Heart right ventricle (tissue), 16 donors: Measurements from ENCODE around the gene FLACC1. TPM values are rescaled to one million over a fixed set of nuclear protein-coding genes. Genes with fewer than 3 reads are reported as not detected.

Experiments
- ATAC-seq, 8 donors: fragments of 200-7000 bp; cut with Tn5 transposase; one replicate each; pipeline ENCODE4 v1.9.1; 2020; ENCODE audit warnings: mild to moderate bottlenecking in 8 of 8, moderate library complexity in 8 of 8, moderate number of reproducible peaks in 1 of 8
- DNase-seq, 2 donors: peaks; one replicate each; pipeline ENCODE4 v3.0.0-alpha.2; 2020
- H3K27ac ChIP-seq, 10 donors: fragments of 200-600 bp; sonication (generic) in 2 of 10; one replicate each; pipeline versions ENCODE4 v1.5.0 to v1.8.0; 2020 to 2022; ENCODE audit warnings: mild to moderate bottlenecking in 3 of 10
- H3K27me3 ChIP-seq, 7 donors: fragments of 200-600 bp; one replicate each; pipeline ENCODE4 v1.8.0; 2021 to 2022; ENCODE audit warnings: mild to moderate bottlenecking in 2 of 7
- H3K36me3 ChIP-seq, 9 donors: fragments of 200-600 bp; sonication (generic) in 1 of 9; one replicate each; pipeline versions ENCODE4 v1.5.0 to v1.8.0; 2020 to 2022; ENCODE audit warnings: mild to moderate bottlenecking in 2 of 9
- H3K4me1 ChIP-seq, 9 donors: fragments of 200-600 bp; sonication (generic) in 1 of 9; one replicate each; pipeline versions ENCODE4 v1.5.0 to v1.8.0; 2020 to 2022; ENCODE audit warnings: mild to moderate bottlenecking in 4 of 9
- H3K4me3 ChIP-seq, 10 donors: fragments of 200-600 bp; sonication (generic) in 2 of 10; one replicate each; pipeline versions ENCODE4 v1.5.0 to v1.8.0; 2020 to 2022; ENCODE audit warnings: mild to moderate bottlenecking in 7 of 10, moderate library complexity in 2 of 10
- H3K9me3 ChIP-seq, 11 donors: fragments of 200-600 bp in 10 of 11; sonication (generic) in 2 of 11; one replicate each; pipeline versions ENCODE4 v1.5.0 to v1.8.0; 2013 to 2022; ENCODE audit warnings: mild to moderate bottlenecking in 2 of 11, control low read depth in 1 of 11, moderate library complexity in 1 of 11
- WGBS, 2 donors: extraction: QIAGEN DNeasy Blood & Tissue Kit; methylation state at CpG; one replicate each; pipeline ENCODE4 v1.1.7; 2013; ENCODE audit warnings: inconsistent platforms in 1 of 2; 5-methylcytosine and 5-hydroxymethylcytosine counted together
- intact Hi-C, 10 donors: fragments of 100-400 bp; cut with DNase I; formaldehyde crosslinking; loops; one replicate each; pipeline versions ENCODE4 v1.11.1 to v1.14.2; 2022
- polyA plus RNA-seq, 2 donors: library from polyadenylated mRNA; stranded (reverse); fragments of 200-250 nt; gene quantifications; one replicate each; pipeline ENCODE4 v1.2.3, GENCODE V29; 2013
- total RNA-seq, 10 donors: library from RNA; stranded (reverse); fragmentation: NEBNext Ultra II Directional in 3 of 10; extraction: Animal tissue kit (Norgen Biotek cat#: 25700) in 3 of 10; gene quantifications; one replicate each; pipeline versions ENCODE4 v1.2.1 to v1.2.4, GENCODE V29; 2021 to 2023
- TF ChIP-seq, protein P1 (sequence below), 9 donors: fragments of 200-600 bp; sonication (generic) in 2 of 9; IDR thresholded peaks; one replicate each; pipeline versions ENCODE4 v1.5.0 to v1.8.0; 2021 to 2022; ENCODE audit warnings: antibody characterized with exemption in 9 of 9, mild to moderate bottlenecking in 5 of 9, moderate library complexity in 1 of 9
- donor health status: Arrhythmogenic right ventricular cardiomyopathy.
- donor health status: ischemic (EF 13 %, LVEDD 7.1; RV severe dilation, severe dysfunction).
- donor health status: healthy with polysubstance abuse.
- donor health status: DM: no; HTN: yes; CAD: no.
- donor health status: DM: no; HTN: no; CAD: no.
- donor health status: ischemic (EF 25% LVEDD 6.9; RV normal size, moderate dysfunction).
- donor health status: ischemic (EF 25% LVEDD 5.7; RV mildly dilated, moderate dysfunction).
- donor health status: healthy.
- donor health status: DM: yes; HTN: yes; CAD: no.
- donor health status: Ischemic cardiomyopathy.
- donor health status: ischemic (EF 35%, LVEDD 5.7; RV mildly dilated, moderate dysfunction).
- donor health status: nonischemic (EF 11% LVEDD 7.7; RV severe dilation, severe dysfunction).
- donor health status: DM: yes; HTN: yes; CAD: no.
- donor health status: PGD.
- donor health status: ischemic (EF 29% LVEDD 5.4; RV normal size, mild dysfunction).
- donor health status: nonischemic (EF 23%, LVEDD 6.1; RV moderate dilation, normal function).

Gene FLACC1
- total and polyA plus RNA-seq, 12 donors = 0.88 to 15.9 (median 7.3) TPM

- WGBS, 2 donors = 89 to 95% methylated on average over 1 of the region's 1 CpG
- TF ChIP-seq, protein P1, sequence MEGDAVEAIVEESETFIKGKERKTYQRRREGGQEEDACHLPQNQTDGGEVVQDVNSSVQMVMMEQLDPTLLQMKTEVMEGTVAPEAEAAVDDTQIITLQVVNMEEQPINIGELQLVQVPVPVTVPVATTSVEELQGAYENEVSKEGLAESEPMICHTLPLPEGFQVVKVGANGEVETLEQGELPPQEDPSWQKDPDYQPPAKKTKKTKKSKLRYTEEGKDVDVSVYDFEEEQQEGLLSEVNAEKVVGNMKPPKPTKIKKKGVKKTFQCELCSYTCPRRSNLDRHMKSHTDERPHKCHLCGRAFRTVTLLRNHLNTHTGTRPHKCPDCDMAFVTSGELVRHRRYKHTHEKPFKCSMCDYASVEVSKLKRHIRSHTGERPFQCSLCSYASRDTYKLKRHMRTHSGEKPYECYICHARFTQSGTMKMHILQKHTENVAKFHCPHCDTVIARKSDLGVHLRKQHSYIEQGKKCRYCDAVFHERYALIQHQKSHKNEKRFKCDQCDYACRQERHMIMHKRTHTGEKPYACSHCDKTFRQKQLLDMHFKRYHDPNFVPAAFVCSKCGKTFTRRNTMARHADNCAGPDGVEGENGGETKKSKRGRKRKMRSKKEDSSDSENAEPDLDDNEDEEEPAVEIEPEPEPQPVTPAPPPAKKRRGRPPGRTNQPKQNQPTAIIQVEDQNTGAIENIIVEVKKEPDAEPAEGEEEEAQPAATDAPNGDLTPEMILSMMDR (IDR thresholded peaks at IDR 0.05) = no peak
These were observed 78.1 kb downstream of the FLACC1 start for GRCh38 chr2:201279079-201279478.

DNA sequence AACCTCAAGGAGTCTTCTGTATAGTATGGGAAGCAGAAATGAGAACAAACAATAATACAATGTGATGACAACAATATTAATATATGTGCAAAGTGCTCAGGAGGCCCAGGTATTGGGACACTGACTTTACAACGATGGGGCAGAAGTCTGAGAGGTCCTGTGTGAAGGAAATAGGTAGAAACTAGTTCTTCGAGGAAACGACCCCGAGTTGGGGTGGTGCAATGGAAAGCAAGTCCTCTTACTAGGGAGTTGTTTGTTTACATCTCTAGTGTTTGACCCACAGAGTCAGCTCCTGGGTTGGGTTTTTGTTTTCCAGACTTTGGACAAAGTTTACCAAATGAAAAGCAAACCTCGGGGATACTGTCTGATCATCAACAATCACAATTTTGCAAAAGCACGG lies 80.6 kb downstream of the FLACC1 start:
- 94 to 95% methylated on average over 6 of the region's 6 CpGs for WGBS, 2 donors
- TF ChIP-seq, protein P1 (IDR thresholded peaks at IDR 0.05) = no peak
- no peak for ATAC-seq
- peaks cover 0 to 91% (median 5%) of the 10 kb centered on the region in 9 donors for H3K36me3 ChIP-seq
- intact Hi-C loops = no loop called here
- H3K4me3 ChIP-seq = no peak overlapping the region
- H3K27ac ChIP-seq = no peak overlapping the region
- DNase-seq = no peak
- H3K4me1 ChIP-seq = peaks cover 0 to 14% (median 0%) of the 10 kb centered on the region in 9 donors
- no peaks in the 10 kb centered on the region for H3K9me3 ChIP-seq
- H3K27me3 ChIP-seq = no peaks in the 10 kb centered on the region

More at GRCh38 chr2:201279079-201279478, 78.1 kb downstream of the FLACC1 start:
- DNase-seq (no peak), ATAC-seq (no peak)
- Histone ChIP-seq H3K4me3 (no peak overlapping the region), H3K9me3 (no peaks in the 10 kb centered on the region), H3K4me1 (peaks cover 0 to 8% (median 0%) of the 10 kb centered on the region in 9 donors), H3K36me3 (peaks cover 0 to 68% (median 5%) of the 10 kb centered on the region in 9 donors), H3K27ac (no peak overlapping the region), H3K27me3 (no peaks in the 10 kb centered on the region)
- intact Hi-C loops = no loop called here

DNA sequence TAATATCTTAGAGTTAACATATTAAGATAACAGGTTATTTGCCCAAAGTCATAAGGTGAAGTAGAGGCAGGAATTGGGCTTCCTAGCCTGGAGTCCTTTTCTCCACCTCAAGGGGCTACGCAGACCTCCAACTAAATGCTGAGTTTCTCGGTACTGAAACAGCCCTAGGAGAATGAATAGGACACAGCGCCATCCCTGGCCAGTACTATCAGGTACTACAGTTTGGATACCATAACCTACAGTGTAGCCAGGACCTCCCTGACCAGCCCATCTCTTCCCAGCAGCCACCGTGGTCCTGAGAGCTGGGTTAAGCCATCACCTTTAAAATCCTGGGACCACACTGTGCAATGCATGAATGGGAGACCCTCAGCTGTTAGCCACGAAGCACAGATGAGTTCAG lies 81.2 kb downstream of the FLACC1 start:
- no peak for ATAC-seq
- H3K4me1 ChIP-seq = peaks cover 0 to 14% (median 0%) of the 10 kb centered on the region in 9 donors
- peaks cover 0 to 91% (median 5%) of the 10 kb centered on the region in 9 donors for H3K36me3 ChIP-seq
- no peaks in the 10 kb centered on the region for H3K27me3 ChIP-seq
- H3K4me3 ChIP-seq = no peak overlapping the region
- H3K9me3 ChIP-seq = no peaks in the 10 kb centered on the region
- intact Hi-C loops = no loop called here
- no peak overlapping the region for H3K27ac ChIP-seq
- TF ChIP-seq, protein P1 (IDR thresholded peaks at IDR 0.05) = no peak
- WGBS, 2 donors = 63 to 77% methylated on average over 5 of the region's 5 CpGs
- no peak for DNase-seq

GRCh38 chr2:201275069-201275468 lies 82.1 kb downstream of the FLACC1 start:
- no peaks in the 10 kb centered on the region for H3K9me3 ChIP-seq
- ATAC-seq = no peak
- H3K27me3 ChIP-seq = no peaks in the 10 kb centered on the region
- H3K4me3 ChIP-seq = no peak overlapping the region
- 88% methylated on average over 2 of the region's 2 CpGs for whole genome bisulfite sequencing, 2 donors
- H3K4me1 ChIP-seq = peaks cover 0 to 9% (median 0%) of the 10 kb centered on the region in 9 donors
- DNase-seq = no peak
- H3K27ac ChIP-seq = no peak overlapping the region
- intact Hi-C loops = no loop called here
- peaks cover 0 to 100% (median 5%) of the 10 kb centered on the region in 9 donors for H3K36me3 ChIP-seq
- TF ChIP-seq, protein P1 (IDR thresholded peaks at IDR 0.05) = no peak
